ENCODE results near the gene ARMCX2.

Gene ARMCX2

GRCh38 chrX:101682723-101683122 lies 23.1 kb upstream of the ARMCX2 start:
- FAIRE-seq (no peak), DNase-seq (ENCODE audit: insufficient read length, low spot score) (no peak)
- TF ChIP-seq CTCF (IDR thresholded peaks at IDR 0.05; ENCODE audit: insufficient read depth, missing control alignments), result no peak

GRCh38 chrX:101677028-101677427 lies 17.4 kb upstream of the ARMCX2 start:
- DNase-seq (ENCODE audit: insufficient read length, low spot score) (no peak), FAIRE-seq (no peak)
- TF ChIP-seq CTCF (IDR thresholded peaks at IDR 0.05; ENCODE audit: insufficient read depth, missing control alignments), result no peak

- no peak for FAIRE-seq
- no peak for DNase-seq (ENCODE audit: insufficient read length, low spot score)
- TF ChIP-seq CTCF (IDR thresholded peaks at IDR 0.05; ENCODE audit: insufficient read depth, missing control alignments), result no peak
Observed at GRCh38 chrX:101676571-101676970, 16.9 kb upstream of the ARMCX2 start.

- FAIRE-seq, result no peak
- DNase-seq (ENCODE audit: insufficient read length, low spot score), result no peak
- TF ChIP-seq CTCF (IDR thresholded peaks at IDR 0.05; ENCODE audit: insufficient read depth, missing control alignments), result no peak
Observed at GRCh38 chrX:101668143-101668542, 8.5 kb upstream of the ARMCX2 start.

- no peak for FAIRE-seq
- DNase-seq (ENCODE audit: insufficient read length, low spot score), result peak; percentile 61
Observed at GRCh38 chrX:101658661-101659491, 774 bp downstream of the ARMCX2 start.

GRCh38 chrX:101657495-101657894 lies 2.2 kb downstream of the ARMCX2 start:
- DNase-seq (ENCODE audit: insufficient read length, low spot score), result no peak
- no peak for FAIRE-seq
- TF ChIP-seq CTCF (IDR thresholded peaks at IDR 0.05; ENCODE audit: insufficient read depth, missing control alignments), result no peak

More at GRCh38 chrX:101658661-101659491, 774 bp downstream of the ARMCX2 start:
- no peak for TF ChIP-seq CTCF (IDR thresholded peaks at IDR 0.05; ENCODE audit: insufficient read depth, missing control alignments)

GRCh38 chrX:101656817-101657216 lies 2.8 kb downstream of the ARMCX2 start:
- TF ChIP-seq CTCF (IDR thresholded peaks at IDR 0.05; ENCODE audit: insufficient read depth, missing control alignments), result no peak
- DNase-seq (ENCODE audit: insufficient read length, low spot score), result no peak
- FAIRE-seq, result no peak
